GM18502 (cell line): ENCODE data around the gene CDH19.
"Not testable (repeated sequence)": the region's sequence is repeated elsewhere in the genome, so short reads cannot be mapped to it uniquely, and the experiment has no call there.

Source experiments
- ATAC-seq: cut with Tn5 transposase; IDR thresholded peaks from one replicate; pipeline ENCODE4 v1.9.1; 2021; ENCODE audit warnings: mild to moderate bottlenecking; ENCODE audit not compliant: unreplicated experiment, poor library complexity

CDH19 gene

GRCh38 chr18:66466184-66466583 is 137.7 kb downstream of the CDH19 start:
- ATAC-seq = not testable (repeated sequence)

DNA sequence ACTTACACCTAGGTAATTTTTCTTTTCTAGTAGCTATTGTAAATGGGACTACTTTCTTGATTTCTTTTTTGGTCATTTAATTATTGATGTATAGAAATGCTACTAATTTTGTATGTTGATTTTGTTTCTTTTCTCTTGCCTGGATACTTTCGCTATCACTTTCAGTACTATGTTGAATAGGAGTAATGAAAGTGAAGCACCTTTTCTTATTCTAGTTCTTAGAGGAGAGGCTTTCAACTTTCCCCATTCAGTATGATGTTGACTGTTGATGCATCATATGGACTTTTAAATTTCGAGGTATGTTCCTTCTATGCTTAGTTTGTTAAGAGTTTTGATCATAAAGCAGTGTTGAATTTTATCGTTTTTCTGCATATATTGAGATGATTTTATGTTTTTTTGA is 142.5 kb downstream of the CDH19 start:
- peak; percentile 75 for ATAC-seq

DNA sequence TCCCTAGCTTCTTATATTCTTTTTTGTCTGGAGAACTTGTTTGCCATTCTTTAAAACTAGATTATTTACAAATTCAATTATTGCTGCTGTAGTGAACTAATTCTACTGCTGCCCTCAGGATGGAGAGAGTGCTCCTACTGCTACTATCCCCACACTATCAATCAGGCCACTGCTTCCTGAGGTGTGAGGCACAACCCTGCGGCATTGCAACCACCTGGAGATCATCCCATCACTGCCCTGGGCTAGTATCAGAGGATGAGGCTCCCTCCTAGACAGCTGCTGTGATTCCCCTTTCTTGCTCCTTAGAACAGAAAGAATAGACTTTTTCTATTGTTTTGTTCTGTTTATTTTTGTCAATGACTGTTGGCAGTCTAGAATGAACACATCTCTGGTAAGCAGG is 146.6 kb downstream of the CDH19 start:
- ATAC-seq = no peak
